Stimulated activated naive B cell treated with anti-CD40 and anti-IgM and Interleukin-4, amounts not matched to agents 10 μg/mL and 1 μg/mL and 100 μg/mL, for 72 hours (primary cell): ENCODE data around the gene MAN1A1.

Experiments used
- ATAC-seq, 2 donors: fragments of 150-1000 bp; cut with Tn5 transposase; replicated peaks; 2 replicates each; pipeline ENCODE4 v1.10.0; 2021; ENCODE audit warnings: moderate library complexity in 1 of 2
- DNase-seq: peaks from one replicate; pipeline ENCODE4 v3.0.0; 2021
- H3K27ac Mint-ChIP-seq: one replicate; pipeline ENCODE4 v1.8.0; 2022; ENCODE audit warnings: mild to moderate bottlenecking, mixed read lengths
- H3K27me3 Mint-ChIP-seq, 2 donors: one replicate each; pipeline ENCODE4 v1.8.0; 2022; ENCODE audit warnings: mixed read lengths in 2 of 2
- H3K36me3 Mint-ChIP-seq, 2 donors: one replicate each; pipeline ENCODE4 v1.8.0; 2022; ENCODE audit warnings: mixed read lengths in 2 of 2, mild to moderate bottlenecking in 1 of 2
- H3K4me1 Mint-ChIP-seq, 2 donors: one replicate each; pipeline ENCODE4 v1.8.0; 2022; ENCODE audit warnings: mixed read lengths in 2 of 2, mild to moderate bottlenecking in 1 of 2
- H3K4me3 Mint-ChIP-seq, 2 donors: one replicate each; pipeline ENCODE4 v1.8.0; 2022; ENCODE audit warnings: mild to moderate bottlenecking in 2 of 2, mixed read lengths in 2 of 2, moderate library complexity in 1 of 2
- H3K9me3 Mint-ChIP-seq, 2 donors: one replicate each; pipeline ENCODE4 v1.8.0; 2022; ENCODE audit warnings: mixed read lengths in 2 of 2, mild to moderate bottlenecking in 1 of 2

The MAN1A1 gene

DNA sequence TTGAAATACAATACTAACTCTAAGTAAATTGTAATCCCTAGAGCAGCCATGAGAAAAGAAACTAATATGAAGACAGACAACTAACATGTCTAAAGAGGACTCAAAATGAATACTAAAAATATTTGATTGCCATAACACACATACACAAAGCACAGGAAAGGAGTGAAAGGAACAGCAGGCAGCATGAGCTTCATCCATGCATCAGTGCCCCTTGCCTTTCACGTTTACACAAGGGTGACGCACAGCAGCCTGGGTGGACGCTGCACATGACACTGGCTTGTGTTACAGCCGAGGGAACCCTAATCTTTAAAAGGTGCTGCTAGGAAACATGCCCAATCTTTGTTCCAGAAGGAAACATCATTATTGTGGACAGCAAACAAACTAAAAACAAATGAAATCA lies 123.5 kb downstream of the MAN1A1 start:
- Mint-ChIP-seq H3K4me1 (peaks cover 0 to 9% of the 10 kb centered on the region in 2 donors), H3K27me3 (no peaks in the 10 kb centered on the region), H3K27ac (no peak overlapping the region), H3K36me3 (peaks cover 28 to 30% of the 10 kb centered on the region in 2 donors), H3K4me3 (no peak overlapping the region), H3K9me3 (no peaks in the 10 kb centered on the region)
- no peak for DNase-seq
- ATAC-seq: no peak

DNA sequence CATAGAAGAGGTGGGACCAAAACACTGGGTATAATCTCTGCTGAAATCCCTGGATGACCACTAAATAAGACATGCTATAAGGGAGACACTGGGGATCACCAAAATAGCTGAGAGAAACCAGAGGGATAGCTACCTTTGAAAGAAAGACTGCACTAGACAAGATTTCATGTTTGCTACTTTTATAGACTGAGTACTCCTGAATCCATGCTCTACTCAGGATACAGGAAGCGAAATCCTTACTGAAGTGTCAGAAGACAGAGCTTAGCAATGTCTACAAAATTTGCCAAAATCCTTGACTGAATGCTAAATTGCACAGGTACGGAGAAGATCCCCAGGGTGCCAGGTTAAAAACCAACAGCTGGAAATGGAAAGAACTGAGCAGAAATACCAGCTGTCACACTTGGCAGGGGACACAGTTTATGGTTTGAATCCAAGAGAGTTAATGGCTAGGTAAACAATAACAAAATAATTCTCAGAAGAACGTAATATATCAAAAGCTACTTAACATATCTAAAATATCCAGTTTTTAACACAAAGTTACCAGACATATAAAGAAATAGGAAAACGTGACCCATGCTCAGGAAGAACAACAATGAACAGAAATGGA lies 125.4 kb downstream of the MAN1A1 start:
- peaks cover 18 to 20% of the 10 kb centered on the region in 2 donors for H3K36me3 Mint-ChIP-seq
- no peaks in the 10 kb centered on the region for H3K27me3 Mint-ChIP-seq
- DNase-seq (no peak), ATAC-seq (no peak)
- no peak overlapping the region for H3K4me3 Mint-ChIP-seq
- no peaks in the 10 kb centered on the region for H3K9me3 Mint-ChIP-seq
- no peak overlapping the region for H3K27ac Mint-ChIP-seq
- H3K4me1 Mint-ChIP-seq: peaks cover 0 to 9% of the 10 kb centered on the region in 2 donors

DNA sequence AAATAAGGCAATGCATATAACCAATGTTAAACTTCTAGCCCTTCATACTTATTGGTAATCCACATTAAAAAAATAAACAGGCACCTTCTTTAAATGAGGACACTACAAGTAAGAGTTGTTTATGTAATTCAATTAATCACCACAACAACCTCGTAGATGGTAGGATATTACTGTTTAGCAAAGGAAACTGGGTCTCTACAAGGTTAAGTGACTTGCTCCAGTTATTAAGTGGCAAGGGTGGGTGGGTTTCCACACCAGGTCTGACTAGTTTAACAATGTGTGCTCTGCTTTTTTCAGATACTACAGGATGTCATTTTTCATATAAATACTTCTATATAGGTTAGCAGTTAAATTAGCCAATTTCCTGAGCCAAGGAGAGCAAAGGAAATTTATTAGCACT lies 129.1 kb downstream of the MAN1A1 start:
- ATAC-seq: no peak
- H3K36me3 Mint-ChIP-seq: peaks cover 15 to 22% of the 10 kb centered on the region in 2 donors

DNA sequence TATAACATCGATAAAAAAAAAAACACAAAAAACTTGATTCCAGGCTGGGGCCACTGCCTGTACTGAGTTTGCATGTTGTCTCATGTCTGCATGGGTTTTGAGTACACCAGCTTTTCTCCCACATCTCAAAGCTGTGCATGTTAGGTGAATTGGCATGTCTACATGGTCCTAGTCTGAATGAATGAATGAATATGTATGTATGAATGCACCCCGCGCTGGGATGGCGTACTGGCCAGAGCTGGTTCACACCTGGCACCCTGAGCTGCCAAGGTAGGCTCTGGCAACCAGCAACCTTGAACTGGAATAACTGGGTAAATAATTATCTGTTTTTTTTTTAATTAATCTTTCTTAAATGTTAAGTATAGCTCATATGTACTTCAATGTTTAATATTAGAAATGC lies 131.0 kb downstream of the MAN1A1 start:
- no peaks in the 10 kb centered on the region for H3K27me3 Mint-ChIP-seq
- no peak overlapping the region for H3K27ac Mint-ChIP-seq
- no peaks in the 10 kb centered on the region for H3K9me3 Mint-ChIP-seq
- no peak overlapping the region for H3K4me3 Mint-ChIP-seq
- H3K36me3 Mint-ChIP-seq: peaks cover 11 to 14% of the 10 kb centered on the region in 2 donors
- ATAC-seq (no peak), DNase-seq (no peak)
- no peaks in the 10 kb centered on the region for H3K4me1 Mint-ChIP-seq

More for the DNA sequence above, 129.1 kb downstream of the MAN1A1 start:
- Mint-ChIP-seq H3K4me1 (no peaks in the 10 kb centered on the region), H3K27me3 (no peaks in the 10 kb centered on the region), H3K27ac (no peak overlapping the region), H3K4me3 (no peak overlapping the region), H3K9me3 (no peaks in the 10 kb centered on the region)
- DNase-seq: no peak

DNA sequence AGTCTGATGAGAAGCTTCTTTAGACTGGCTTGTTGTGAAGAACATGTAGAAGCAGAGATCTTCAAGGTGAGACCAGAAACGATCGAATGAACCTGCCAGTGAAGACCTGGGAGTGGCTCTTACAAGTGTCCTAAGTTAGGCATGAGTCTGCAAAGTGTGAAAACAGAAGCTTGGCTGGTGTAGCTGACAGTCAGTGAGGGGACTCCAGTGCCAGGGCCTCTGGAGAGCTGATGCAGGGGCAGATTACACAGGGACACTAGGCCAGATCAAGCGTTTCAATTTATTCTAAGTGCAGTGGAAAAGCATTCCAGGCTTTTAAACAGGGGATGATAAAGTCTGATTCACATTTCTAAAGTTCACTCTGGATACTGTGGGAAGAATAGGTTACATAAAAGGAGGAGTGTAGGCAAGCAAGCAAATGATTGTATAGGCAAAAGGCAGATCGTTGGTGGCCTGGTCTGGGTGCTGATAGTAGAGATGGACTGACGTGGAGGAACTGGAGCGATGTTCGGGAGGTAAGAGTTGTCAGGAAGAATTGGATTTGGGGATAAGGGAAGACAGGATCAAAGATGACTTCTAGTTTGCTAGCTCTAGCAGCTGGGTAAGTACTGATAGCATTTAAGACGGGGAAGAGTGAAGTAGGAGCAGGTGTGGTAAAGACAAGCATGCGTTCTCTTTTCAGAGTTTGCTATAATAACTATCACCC lies 133.5 kb downstream of the MAN1A1 start:
- no peaks in the 10 kb centered on the region for H3K4me1 Mint-ChIP-seq
- DNase-seq (no peak), ATAC-seq (no peak)
- no peaks in the 10 kb centered on the region for H3K27me3 Mint-ChIP-seq
- no peak overlapping the region for H3K27ac Mint-ChIP-seq
- H3K36me3 Mint-ChIP-seq: peaks cover 8 to 12% of the 10 kb centered on the region in 2 donors
- H3K4me3 Mint-ChIP-seq: no peak overlapping the region
- H3K9me3 Mint-ChIP-seq: no peaks in the 10 kb centered on the region

DNA sequence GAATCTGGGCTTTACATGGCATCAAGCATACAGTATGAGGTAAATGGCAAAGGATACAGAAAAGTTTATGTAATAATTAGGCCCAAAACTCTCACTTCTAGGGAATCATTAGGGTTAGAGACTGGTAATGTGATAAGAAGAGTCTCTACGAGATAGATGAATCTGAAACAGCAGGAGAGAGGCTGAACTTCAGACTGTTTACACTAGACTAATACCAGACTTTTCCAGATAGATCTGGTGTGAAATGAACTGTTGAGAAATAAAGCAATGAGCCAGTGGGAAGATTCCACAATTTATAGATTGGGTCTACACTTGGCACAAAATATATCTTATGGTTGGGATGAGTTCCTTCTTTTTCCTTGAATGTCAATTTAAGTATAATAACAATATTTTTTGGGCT lies 134.3 kb downstream of the MAN1A1 start:
- Mint-ChIP-seq H3K4me3 (no peak overlapping the region), H3K9me3 (no peaks in the 10 kb centered on the region), H3K4me1 (no peaks in the 10 kb centered on the region), H3K27me3 (no peaks in the 10 kb centered on the region), H3K36me3 (peaks cover 8 to 12% of the 10 kb centered on the region in 2 donors), H3K27ac (no peak overlapping the region)
- DNase-seq (no peak), ATAC-seq (no peak)

DNA sequence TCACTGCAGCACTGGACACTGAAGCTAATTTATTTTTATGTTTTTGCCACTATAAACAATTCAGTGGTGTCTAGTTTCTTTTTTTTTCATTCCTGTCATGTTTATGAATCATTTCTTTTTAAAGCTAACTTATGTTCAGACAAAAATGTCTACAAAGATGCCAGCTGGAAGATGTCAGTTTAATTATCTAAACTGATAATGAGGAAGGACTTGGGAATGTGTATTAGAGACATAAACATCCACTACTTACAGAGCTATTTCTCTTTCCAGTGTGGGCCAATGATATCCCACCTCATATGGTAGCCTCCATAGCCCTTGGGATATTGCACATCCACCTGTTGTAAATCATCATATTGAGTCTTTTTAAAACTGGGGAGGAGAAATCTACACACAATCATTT lies 139.0 kb downstream of the MAN1A1 start:
- DNase-seq (no peak), ATAC-seq (no peak)
- no peak overlapping the region for H3K27ac Mint-ChIP-seq
- peaks cover 19 to 31% of the 10 kb centered on the region in 2 donors for H3K4me1 Mint-ChIP-seq
- H3K27me3 Mint-ChIP-seq: no peaks in the 10 kb centered on the region
- no peak overlapping the region for H3K4me3 Mint-ChIP-seq
- H3K9me3 Mint-ChIP-seq: no peaks in the 10 kb centered on the region
- peaks cover 21 to 30% of the 10 kb centered on the region in 2 donors for H3K36me3 Mint-ChIP-seq

DNA sequence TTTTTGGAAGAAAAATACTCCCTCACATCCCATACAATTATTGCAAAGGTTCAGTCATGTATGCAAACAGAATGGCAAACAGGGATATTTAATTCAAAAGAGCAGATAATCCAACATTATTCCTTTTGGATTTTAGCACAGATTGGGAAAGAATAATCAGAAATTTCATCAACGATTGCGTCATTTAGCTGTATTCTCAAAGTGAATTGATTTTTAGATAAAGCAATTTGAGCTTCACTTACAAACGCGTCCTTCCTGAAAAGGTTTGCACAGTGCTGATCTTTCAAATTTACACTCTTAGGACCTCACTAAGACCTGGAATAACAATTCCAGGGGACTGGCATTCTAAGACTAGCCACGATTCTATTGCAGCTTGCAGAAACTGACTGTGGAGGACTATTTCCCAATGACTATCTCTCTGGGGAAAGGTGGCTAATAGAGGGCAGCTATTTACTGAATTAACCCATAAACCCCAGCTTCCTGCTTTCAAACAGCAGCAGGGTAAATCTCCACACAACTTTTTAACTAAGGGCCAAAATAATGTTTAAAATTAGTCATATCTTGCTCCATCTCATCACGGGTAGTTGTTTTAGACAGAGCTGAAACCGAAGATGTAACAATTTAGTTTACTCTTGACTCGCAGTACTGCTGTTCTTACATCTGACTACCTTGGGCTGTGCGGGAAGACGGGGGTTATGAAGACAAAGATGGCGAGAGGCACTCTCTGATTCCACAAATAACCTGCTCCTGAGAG lies 139.9 kb downstream of the MAN1A1 start:
- DNase-seq (no peak), ATAC-seq (no peak)
- no peak overlapping the region for H3K27ac Mint-ChIP-seq
- H3K9me3 Mint-ChIP-seq: no peaks in the 10 kb centered on the region
- no peak overlapping the region for H3K4me3 Mint-ChIP-seq
- no peaks in the 10 kb centered on the region for H3K27me3 Mint-ChIP-seq
- peaks cover 19 to 31% of the 10 kb centered on the region in 2 donors for H3K4me1 Mint-ChIP-seq
- peaks cover 21 to 31% of the 10 kb centered on the region in 2 donors for H3K36me3 Mint-ChIP-seq

DNA sequence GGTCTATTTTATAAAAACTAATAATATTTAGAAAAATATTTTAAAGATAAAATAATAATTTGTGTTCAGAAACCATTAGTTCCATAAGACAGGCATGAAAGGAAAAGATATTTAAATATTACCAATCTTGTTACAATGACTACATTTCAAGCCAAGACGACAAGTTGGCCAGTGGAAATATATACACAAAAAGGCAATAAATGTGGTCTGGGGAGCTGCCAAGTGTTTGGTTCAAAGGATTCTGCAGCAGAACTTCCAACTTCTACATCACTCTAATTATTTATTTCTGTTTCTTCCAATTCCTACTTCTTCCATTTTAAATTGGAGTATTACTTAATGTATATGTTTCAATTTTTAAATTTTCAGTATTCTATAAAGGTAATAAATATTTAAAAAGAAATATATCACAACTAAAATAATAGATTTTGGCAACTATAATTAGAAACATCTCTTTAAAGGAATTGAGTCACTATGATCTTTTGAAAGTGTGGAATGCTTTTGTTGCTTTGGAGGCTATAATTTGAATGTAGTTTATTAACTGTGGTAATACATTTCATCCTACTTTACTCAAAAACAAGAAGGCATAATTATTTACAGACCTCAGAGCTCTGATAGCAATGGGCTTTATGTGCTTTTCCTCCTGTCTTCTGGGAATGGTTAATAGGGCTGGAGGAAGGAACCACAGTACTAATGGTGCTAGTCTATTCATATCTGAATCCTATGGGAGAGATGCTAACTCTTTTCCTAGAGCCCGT lies 141.4 kb downstream of the MAN1A1 start:
- peaks cover 19 to 31% of the 10 kb centered on the region in 2 donors for H3K4me1 Mint-ChIP-seq
- no peak overlapping the region for H3K27ac Mint-ChIP-seq
- H3K9me3 Mint-ChIP-seq: no peaks in the 10 kb centered on the region
- ATAC-seq (no peak), DNase-seq (no peak)
- peaks cover 31 to 40% of the 10 kb centered on the region in 2 donors for H3K36me3 Mint-ChIP-seq
- H3K4me3 Mint-ChIP-seq: no peak overlapping the region
- no peaks in the 10 kb centered on the region for H3K27me3 Mint-ChIP-seq

DNA sequence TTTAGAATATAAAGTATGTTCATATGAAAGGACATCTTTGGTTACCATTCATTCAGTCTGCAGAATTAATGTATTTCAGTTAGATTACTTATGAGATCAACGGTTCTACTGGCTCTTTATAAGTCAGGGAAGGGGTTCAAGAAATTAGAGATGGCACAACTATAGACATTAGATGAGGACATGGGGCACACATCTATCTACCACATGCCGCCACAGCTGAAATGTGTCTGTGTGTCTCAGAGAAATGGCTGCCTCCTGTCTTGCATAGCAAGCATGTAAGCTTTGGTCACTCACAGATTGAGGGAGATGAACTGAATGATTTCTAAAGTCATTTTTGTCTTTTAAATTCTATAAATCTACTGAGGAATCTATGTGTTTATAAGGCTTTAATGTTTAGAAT lies 142.2 kb downstream of the MAN1A1 start:
- DNase-seq (no peak), ATAC-seq (no peak)
- peaks cover 39 to 47% of the 10 kb centered on the region in 2 donors for H3K36me3 Mint-ChIP-seq
- no peak overlapping the region for H3K27ac Mint-ChIP-seq
- H3K9me3 Mint-ChIP-seq: no peaks in the 10 kb centered on the region
- no peak overlapping the region for H3K4me3 Mint-ChIP-seq
- peaks cover 19 to 31% of the 10 kb centered on the region in 2 donors for H3K4me1 Mint-ChIP-seq
- H3K27me3 Mint-ChIP-seq: no peaks in the 10 kb centered on the region

DNA sequence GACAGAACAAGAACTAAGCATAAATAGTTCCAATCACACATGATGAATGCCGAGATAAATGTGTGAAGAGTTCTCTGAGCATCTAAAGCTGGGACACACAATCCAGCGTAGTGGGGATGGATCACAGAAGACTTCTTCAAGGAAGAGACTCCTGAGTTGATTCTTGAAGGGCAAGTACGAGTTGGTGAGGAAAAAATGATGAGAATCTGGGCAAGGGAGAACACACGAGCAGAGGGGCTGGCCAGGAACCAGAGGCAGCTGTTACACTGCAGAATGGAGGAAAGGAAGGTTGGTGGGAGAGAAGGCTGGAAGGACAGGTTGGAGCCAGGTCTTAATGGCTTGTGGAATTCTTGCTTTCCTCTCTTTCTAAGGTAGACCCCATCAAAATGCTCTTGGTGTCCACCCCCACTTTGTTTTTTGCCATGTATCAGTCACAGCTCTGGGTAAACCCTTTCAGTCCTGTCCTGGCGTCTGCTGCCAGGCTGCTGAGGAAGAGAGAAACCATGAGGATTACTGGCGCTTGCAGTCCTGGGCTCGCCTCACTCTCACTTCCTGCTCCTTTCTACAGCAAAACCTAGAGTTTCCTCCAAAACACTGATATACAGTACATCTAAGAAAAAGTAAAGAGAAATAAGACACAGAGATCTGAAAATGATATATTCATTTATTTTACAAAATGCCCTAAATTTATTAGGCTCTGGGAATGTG lies 143.5 kb downstream of the MAN1A1 start:
- H3K27me3 Mint-ChIP-seq: no peaks in the 10 kb centered on the region
- no peaks in the 10 kb centered on the region for H3K9me3 Mint-ChIP-seq
- peaks cover 19 to 31% of the 10 kb centered on the region in 2 donors for H3K4me1 Mint-ChIP-seq
- DNase-seq (peak; percentile 28), ATAC-seq (peak; percentile 99)
- peaks cover 45 to 46% of the 10 kb centered on the region in 2 donors for H3K36me3 Mint-ChIP-seq
- H3K4me3 Mint-ChIP-seq: no peak overlapping the region
- H3K27ac Mint-ChIP-seq: no peak overlapping the region

DNA sequence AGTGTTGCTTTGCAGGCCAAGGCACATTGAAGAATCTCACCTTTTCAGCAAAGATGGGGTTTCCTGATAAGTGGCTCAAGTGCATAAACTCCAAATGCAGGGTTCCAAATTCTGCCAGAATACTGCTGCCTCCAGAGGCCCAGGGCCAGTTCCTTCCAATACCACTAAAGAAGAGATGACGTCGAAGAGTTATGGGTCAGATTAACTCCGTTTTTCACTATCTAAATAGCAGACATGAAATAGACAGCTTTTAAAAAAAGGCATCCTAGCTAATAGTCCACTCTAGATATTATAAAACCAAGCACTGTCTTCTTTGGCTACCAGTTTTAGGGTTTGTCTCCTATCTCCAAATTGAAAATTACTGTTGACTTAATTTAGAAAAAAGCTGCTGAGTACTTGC lies 144.8 kb downstream of the MAN1A1 start:
- H3K27ac Mint-ChIP-seq: no peak overlapping the region
- no peak overlapping the region for H3K4me3 Mint-ChIP-seq
- H3K4me1 Mint-ChIP-seq: peaks cover 18 to 27% of the 10 kb centered on the region in 2 donors
- DNase-seq: no peak
- no peaks in the 10 kb centered on the region for H3K27me3 Mint-ChIP-seq
- H3K9me3 Mint-ChIP-seq: no peaks in the 10 kb centered on the region
- ATAC-seq: no peak
- H3K36me3 Mint-ChIP-seq: peaks cover 46 to 48% of the 10 kb centered on the region in 2 donors

DNA sequence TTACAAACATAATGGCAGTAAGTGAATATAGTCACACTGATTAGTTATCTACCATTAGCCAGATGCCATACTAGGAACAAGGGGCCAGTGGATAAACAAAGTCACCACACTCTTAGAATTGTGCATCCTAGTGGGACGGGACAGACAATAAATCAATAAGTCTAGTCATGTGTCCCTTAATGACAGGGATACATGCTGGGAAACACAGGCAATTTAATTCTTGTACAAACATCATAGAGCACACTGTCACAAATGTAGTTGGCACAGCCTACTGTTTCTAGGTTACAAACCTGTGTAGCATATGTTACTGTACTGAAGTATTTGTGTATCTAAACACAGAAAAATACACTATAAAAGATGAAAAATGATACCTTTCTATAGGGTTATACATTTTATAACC lies 148.1 kb downstream of the MAN1A1 start:
- DNase-seq (no peak), ATAC-seq (no peak)
- no peak overlapping the region for H3K27ac Mint-ChIP-seq
- peaks cover 6 to 8% of the 10 kb centered on the region in 2 donors for H3K4me1 Mint-ChIP-seq
- H3K9me3 Mint-ChIP-seq: no peaks in the 10 kb centered on the region
- H3K36me3 Mint-ChIP-seq: peaks cover 47 to 48% of the 10 kb centered on the region in 2 donors
- no peaks in the 10 kb centered on the region for H3K27me3 Mint-ChIP-seq
- H3K4me3 Mint-ChIP-seq: no peak overlapping the region
